Ovary (tissue), 9 donors: ENCODE measurements around the gene COPB2. TPM values are rescaled to one million over a fixed set of nuclear protein-coding genes. Genes with fewer than 3 reads are reported as not detected.
"Not testable (repeated sequence)": the region's sequence is repeated elsewhere in the genome, so short reads cannot be mapped to it uniquely, and the experiment has no call there.

Experiments
- DNase-seq, 5 donors: peaks; one replicate each; pipeline ENCODE4 v3.0.0-alpha.2; 2019 to 2020
- H3K27ac ChIP-seq, 2 donors: fragments of 200-600 bp; one replicate each; pipeline versions ENCODE4 v1.5.1 to v1.8.0; 2019 to 2022
- H3K27me3 ChIP-seq: fragments of 200-600 bp; one replicate; pipeline ENCODE4 v1.8.0; 2022
- H3K36me3 ChIP-seq: fragments of 200-600 bp; sonication (generic); one replicate; pipeline ENCODE4 v1.5.1; 2019
- H3K4me1 ChIP-seq: one replicate; pipeline ENCODE4 v1.8.1; 2013; ENCODE audit warnings: mild to moderate bottlenecking, moderate library complexity; ENCODE audit not compliant: insufficient read depth
- H3K4me3 ChIP-seq: fragments of 200-600 bp; sonication (generic); one replicate; pipeline ENCODE4 v1.5.1; 2017
- H3K9me3 ChIP-seq, 2 donors: fragments of 200-600 bp in 1 of 2; sonication (generic) in 1 of 2; one replicate each; pipeline versions ENCODE4 v1.5.1 to v1.8.1; 2013 to 2019; ENCODE audit warnings: mild to moderate bottlenecking in 1 of 2, moderate library complexity in 1 of 2
- EP300 ChIP-seq: sonication (generic); formaldehyde crosslinking; IDR thresholded peaks from one replicate; pipeline ENCODE4 v1.6.1; 2017; ENCODE audit warnings: antibody characterized with exemption
- POLR2A ChIP-seq: fragments of 450-650 bp; IDR thresholded peaks from one replicate; pipeline ENCODE4 v1.6.1; 2017; ENCODE audit warnings: antibody characterized with exemption, mild to moderate bottlenecking, moderate library complexity
- WGBS, 3 donors: extraction: QIAGEN DNeasy Blood & Tissue Kit in 1 of 3; methylation state at CpG; one replicate each; pipeline versions ENCODE4 v1.1.5 to v1.1.7; 2013 to 2017; 5-methylcytosine and 5-hydroxymethylcytosine counted together
- intact Hi-C, 4 donors: fragments of 100-400 bp; cut with DNase I; formaldehyde crosslinking; loops; one replicate each; pipeline versions ENCODE4 v1.11.0 to v1.15.1; 2022 to 2023
- polyA plus RNA-seq, 2 donors: library from polyadenylated mRNA; stranded (reverse); fragments of 200-250 nt in 1 of 2; fragments of 350-450 nt in 1 of 2; fragmentation: Illumina TruSeq in 1 of 2; extraction: RNeasy Lipid Tissue Mini Kit (QIAGEN cat#74804) in 1 of 2; gene quantifications; one replicate each; pipeline ENCODE4 v1.2.3, GENCODE V29; 2013 to 2014
- total RNA-seq, 7 donors: library from RNA; depleted of rRNA in 2 of 7; stranded (reverse); fragments of >200 nt in 2 of 7; fragmentation: NEBNext Ultra II Directional in 3 of 7; extraction: Animal tissue kit (Norgen Biotek cat#: 25700) in 3 of 7; gene quantifications; one replicate each; pipeline versions ENCODE4 v1.1.0 to v1.2.4, GENCODE V29; 2016 to 2023
- TF ChIP-seq, protein P1 (sequence below), 3 donors: fragments of 450-650 bp in 2 of 3; fragments of 200-600 bp in 1 of 3; IDR thresholded peaks; one replicate each; pipeline versions ENCODE4 v1.5.1 to v1.8.0; 2016 to 2022; ENCODE audit warnings: antibody characterized with exemption in 3 of 3, mild to moderate bottlenecking in 1 of 3
- donor health status: DM: no; HTN: no; CAD: no; lungs with moderate emphysema.
- donor health status: DM: no; HTN: no; CAD: no.
- donor health status: Bipolar disorder and iron deficiency.
- donor health status: DM: yes; HTN: yes; CAD: no.
- donor health status: DM: no; HTN: no; CAD: no.
- donor health status: DM: yes; HTN: yes; CAD: no.

The COPB2 gene
- total and polyA plus RNA-seq, 9 donors: 38.2 to 115 (median 95.7) TPM

DNA sequence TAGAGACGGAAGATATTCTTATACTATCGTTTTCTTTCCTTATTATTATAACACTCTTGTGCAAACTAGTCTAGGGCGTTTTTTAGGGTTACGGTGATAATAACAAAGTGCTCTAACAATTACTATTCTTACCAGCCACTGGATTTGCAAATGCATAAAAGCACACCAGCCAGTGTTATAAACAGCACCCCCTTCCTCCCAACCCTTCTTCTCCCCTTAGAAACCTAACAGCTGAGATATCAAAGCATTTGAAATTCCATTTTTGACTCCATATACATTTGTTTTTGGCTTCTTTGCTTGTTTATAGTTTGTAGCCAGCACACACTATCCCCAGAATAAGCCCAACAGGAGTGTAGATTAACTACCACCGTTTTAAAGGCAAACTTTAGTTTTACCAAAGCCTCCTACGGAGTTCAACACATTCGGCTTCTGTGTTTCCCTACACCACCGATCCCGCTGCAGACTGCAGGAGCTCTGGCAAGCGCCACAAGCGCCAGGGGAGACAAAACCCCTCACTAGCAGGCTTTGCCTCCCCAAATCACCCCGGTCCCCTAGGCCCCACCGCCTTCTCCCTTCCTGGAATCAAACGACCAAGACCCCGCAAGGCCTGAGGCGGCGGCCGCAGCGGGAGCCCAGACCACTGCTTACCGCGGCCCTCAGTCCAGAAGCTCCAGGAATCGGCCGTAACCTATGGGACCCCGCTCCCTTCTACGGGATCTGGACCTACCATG lies 461 bp downstream of the COPB2 start:
- H3K27me3 ChIP-seq: no peaks in the 10 kb centered on the region
- peaks cover 3% of the 10 kb centered on the region for H3K4me1 ChIP-seq
- 1 to 2% (median 1%) methylated on average over 23 to 25 of the region's 25 CpGs for WGBS, 3 donors
- TF ChIP-seq POLR2A (no peak), EP300 (no peak)
- TF ChIP-seq, protein P1, sequence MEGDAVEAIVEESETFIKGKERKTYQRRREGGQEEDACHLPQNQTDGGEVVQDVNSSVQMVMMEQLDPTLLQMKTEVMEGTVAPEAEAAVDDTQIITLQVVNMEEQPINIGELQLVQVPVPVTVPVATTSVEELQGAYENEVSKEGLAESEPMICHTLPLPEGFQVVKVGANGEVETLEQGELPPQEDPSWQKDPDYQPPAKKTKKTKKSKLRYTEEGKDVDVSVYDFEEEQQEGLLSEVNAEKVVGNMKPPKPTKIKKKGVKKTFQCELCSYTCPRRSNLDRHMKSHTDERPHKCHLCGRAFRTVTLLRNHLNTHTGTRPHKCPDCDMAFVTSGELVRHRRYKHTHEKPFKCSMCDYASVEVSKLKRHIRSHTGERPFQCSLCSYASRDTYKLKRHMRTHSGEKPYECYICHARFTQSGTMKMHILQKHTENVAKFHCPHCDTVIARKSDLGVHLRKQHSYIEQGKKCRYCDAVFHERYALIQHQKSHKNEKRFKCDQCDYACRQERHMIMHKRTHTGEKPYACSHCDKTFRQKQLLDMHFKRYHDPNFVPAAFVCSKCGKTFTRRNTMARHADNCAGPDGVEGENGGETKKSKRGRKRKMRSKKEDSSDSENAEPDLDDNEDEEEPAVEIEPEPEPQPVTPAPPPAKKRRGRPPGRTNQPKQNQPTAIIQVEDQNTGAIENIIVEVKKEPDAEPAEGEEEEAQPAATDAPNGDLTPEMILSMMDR (IDR thresholded peaks at IDR 0.05): no peak
- no peaks in the 10 kb centered on the region for H3K36me3 ChIP-seq
- peak overlapping the region; percentile 98 for H3K4me3 ChIP-seq
- no peak for DNase-seq
- peak overlapping the region; percentile 84 to 89 for H3K27ac ChIP-seq
- intact Hi-C loops: no loop called here
- H3K9me3 ChIP-seq: no peaks in the 10 kb centered on the region

DNA sequence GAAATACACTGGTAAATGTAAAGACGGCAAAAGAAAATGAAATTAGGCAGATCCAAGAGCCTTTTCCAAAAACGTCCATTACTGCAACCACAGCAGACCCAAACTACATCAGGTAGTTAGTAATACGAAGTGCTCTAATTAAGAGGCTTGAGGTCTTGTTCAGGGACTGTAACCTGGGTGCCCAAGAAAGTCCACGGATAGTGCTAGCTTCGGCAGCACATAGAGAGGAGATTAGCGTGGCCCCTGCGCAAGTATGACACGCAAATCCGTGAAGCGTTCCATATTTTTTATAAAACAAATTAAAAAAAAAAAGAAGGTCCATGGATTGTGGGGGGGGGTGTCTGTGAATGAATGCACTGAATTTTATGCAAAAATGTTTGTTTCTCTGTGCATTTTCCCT lies 1.4 kb downstream of the COPB2 start:
- 50 to 72% (median 53%) methylated on average over 10 of the region's 10 CpGs for WGBS, 3 donors
- Histone ChIP-seq H3K27ac (no peak overlapping the region), H3K9me3 (no peaks in the 10 kb centered on the region), H3K27me3 (no peaks in the 10 kb centered on the region), H3K4me3 (peak overlapping the region; percentile 98), H3K4me1 (peaks cover 3% of the 10 kb centered on the region), H3K36me3 (no peaks in the 10 kb centered on the region)
- DNase-seq: no peak
- TF ChIP-seq, protein P1 (IDR thresholded peaks at IDR 0.05): no peak
- TF ChIP-seq POLR2A (no peak), EP300 (no peak)
- intact Hi-C loops: no loop called here

- H3K27me3 ChIP-seq, H3K36me3 ChIP-seq, H3K4me3 ChIP-seq, DNase-seq, H3K27ac ChIP-seq, H3K9me3 ChIP-seq, intact Hi-C loops, H3K4me1 ChIP-seq: not testable (repeated sequence)
- 80 to 83% (median 82%) methylated on average over 2 of the region's 2 CpGs for WGBS, 3 donors
Observed at GRCh38 chr3:139382291-139382690, 7.2 kb downstream of the COPB2 start.

- H3K4me3 ChIP-seq: no peak overlapping the region
- no peaks in the 10 kb centered on the region for H3K36me3 ChIP-seq
- H3K9me3 ChIP-seq: no peaks in the 10 kb centered on the region
- WGBS, 3 donors: 81 to 91% (median 87%) methylated on average over 4 of the region's 4 CpGs
- intact Hi-C loops: no loop called here
- H3K27me3 ChIP-seq: no peaks in the 10 kb centered on the region
- DNase-seq: no peak
- TF ChIP-seq EP300: no peak
- TF ChIP-seq, protein P1 (IDR thresholded peaks at IDR 0.05): no peak
- no peak for TF ChIP-seq POLR2A
- no peak overlapping the region for H3K27ac ChIP-seq
- H3K4me1 ChIP-seq: no peaks in the 10 kb centered on the region
Observed at GRCh38 chr3:139380575-139380974, 8.9 kb downstream of the COPB2 start.

GRCh38 chr3:139378587-139379241 lies 10.7 kb downstream of the COPB2 start:
- Histone ChIP-seq H3K27ac (no peak overlapping the region), H3K4me1 (no peaks in the 10 kb centered on the region), H3K36me3 (no peaks in the 10 kb centered on the region), H3K27me3 (no peaks in the 10 kb centered on the region), H3K4me3 (no peak overlapping the region), H3K9me3 (no peaks in the 10 kb centered on the region)
- TF ChIP-seq, protein P1 (IDR thresholded peaks at IDR 0.05): no peak
- TF ChIP-seq POLR2A: no peak
- no peak for TF ChIP-seq EP300
- no peak for DNase-seq
- WGBS, 3 donors: 89 to 94% (median 90%) methylated on average over 3 of the region's 3 CpGs
- intact Hi-C loops: no loop called here
